WTC11 (cell line): ENCODE measurements around the gene NAT9. TPM values are rescaled to one million over a fixed set of nuclear protein-coding genes. Genes with fewer than 3 reads are reported as not detected.

Source experiments
- ATAC-seq: fragments of 200-7000 bp; cut with Tn5 transposase; 2 replicates; pipeline ENCODE4 v1.10.0; 2021; ENCODE audit warnings: mild to moderate bottlenecking, moderate library complexity
- CTCF ChIA-PET: fragments of 300-600 bp; sonication (Branson Sonifier 250); formaldehyde crosslinking; loops from one replicate; lab custom pipeline; 2021; ENCODE audit warnings: antibody characterized with exemption; lab: Charles Lee
- POLR2A ChIA-PET: fragments of 350-600 bp; sonication (Branson Sonifier 250); formaldehyde crosslinking; loops from one replicate; lab custom pipeline; 2021; ENCODE audit warnings: antibody characterized with exemption; lab: Charles Lee
- DNase-seq: peaks from one replicate; pipeline ENCODE4 v3.0.0; 2021; ENCODE audit warnings: low spot score
- H3K27ac Mint-ChIP-seq: 2 replicates; pipeline ENCODE4 v1.8.0; 2021; ENCODE audit warnings: mixed read lengths
- H3K27me3 Mint-ChIP-seq: 2 replicates; pipeline ENCODE4 v1.8.0; 2021; ENCODE audit warnings: low read depth, mild to moderate bottlenecking, moderate library complexity, mixed read lengths
- H3K36me3 Mint-ChIP-seq: 2 replicates; pipeline ENCODE4 v1.8.0; 2021; ENCODE audit warnings: mixed read lengths
- H3K4me1 Mint-ChIP-seq: 2 replicates; pipeline ENCODE4 v1.8.0; 2022; ENCODE audit warnings: mixed read lengths
- H3K4me3 Mint-ChIP-seq: 2 replicates; pipeline ENCODE4 v1.8.0; 2021; ENCODE audit warnings: mild to moderate bottlenecking, moderate library complexity, mixed read lengths
- H3K9me3 Mint-ChIP-seq: 2 replicates; pipeline ENCODE4 v1.8.0; 2021; ENCODE audit warnings: mixed read lengths
- EMX1 ChIP-seq: fragments of 250-450 bp; sonication (Bioruptor Pico); IDR thresholded peaks from 2 replicates; pipeline ENCODE4 v1.8.0; 2021; ENCODE audit warnings: mild to moderate bottlenecking
- GABPB1 ChIP-seq: sonication (generic); formaldehyde crosslinking; IDR thresholded peaks from 2 replicates; pipeline ENCODE4 v1.8.1; 2023; ENCODE audit warnings: mild to moderate bottlenecking, missing genetic modification reagents
- GTF2I ChIP-seq: fragments of 250-450 bp; sonication (Bioruptor Pico); conservative IDR thresholded peaks from 2 replicates; pipeline ENCODE4 v1.4.0; 2021; ENCODE audit warnings: mild to moderate bottlenecking
- JAZF1 ChIP-seq: fragments of 250-450 bp; sonication (Bioruptor Pico); IDR thresholded peaks from 2 replicates; pipeline ENCODE4 v1.9.0; 2021; ENCODE audit warnings: moderate library complexity, mild to moderate bottlenecking, inconsistent platforms
- NFE2L1 ChIP-seq: sonication (generic); formaldehyde crosslinking; IDR thresholded peaks from 2 replicates; pipeline ENCODE4 v1.8.1; 2023; ENCODE audit warnings: missing genetic modification reagents
- NR1H2 ChIP-seq: sonication (generic); formaldehyde crosslinking; IDR thresholded peaks from 2 replicates; pipeline ENCODE4 v1.9.0; 2021; ENCODE audit warnings: mild to moderate bottlenecking, moderate library complexity, missing genetic modification reagents
- OVOL2 ChIP-seq: fragments of 250-450 bp; sonication (Bioruptor Pico); IDR thresholded peaks from 2 replicates; pipeline ENCODE4 v1.9.0; 2021; ENCODE audit warnings: mild to moderate bottlenecking, borderline replicate concordance
- PRRX2 ChIP-seq: fragments of 250-450 bp; sonication (Bioruptor Pico); IDR thresholded peaks from 2 replicates; pipeline ENCODE4 v1.8.0; 2021; ENCODE audit warnings: mild to moderate bottlenecking
- RELA ChIP-seq: sonication (generic); formaldehyde crosslinking; IDR thresholded peaks from 2 replicates; pipeline ENCODE4 v1.8.1; 2022; ENCODE audit warnings: missing genetic modification reagents, mild to moderate bottlenecking, borderline replicate concordance
- RORB ChIP-seq: fragments of 250-450 bp; sonication (Bioruptor Pico); IDR thresholded peaks from 2 replicates; pipeline ENCODE4 v1.9.0; 2021; ENCODE audit warnings: mild to moderate bottlenecking
- SMAD3 ChIP-seq: sonication (generic); formaldehyde crosslinking; IDR thresholded peaks from 2 replicates; pipeline ENCODE4 v1.8.0; 2022; ENCODE audit warnings: missing genetic modification reagents, mild to moderate bottlenecking, borderline replicate concordance
- SOX15 ChIP-seq: fragments of 250-450 bp; sonication (Bioruptor Pico); IDR thresholded peaks from 2 replicates; pipeline ENCODE4 v1.9.0; 2021; ENCODE audit warnings: mild to moderate bottlenecking
- ZBTB21 ChIP-seq: sonication (generic); formaldehyde crosslinking; IDR thresholded peaks from 2 replicates; pipeline ENCODE4 v1.8.1; 2023; ENCODE audit warnings: mild to moderate bottlenecking, missing genetic modification reagents, borderline replicate concordance
- ZNF138 ChIP-seq: sonication (generic); formaldehyde crosslinking; conservative IDR thresholded peaks from 2 replicates; pipeline ENCODE4 v1.8.1; 2022; ENCODE audit warnings: mild to moderate bottlenecking, moderate library complexity, missing genetic modification reagents
- ZNF416 ChIP-seq: fragments of 250-450 bp; sonication (Bioruptor Pico); IDR thresholded peaks from 2 replicates; pipeline ENCODE4 v1.9.0; 2021; ENCODE audit warnings: mild to moderate bottlenecking, inconsistent platforms
- total RNA-seq: library from RNA; stranded (reverse); gene quantifications from 3 replicates; pipeline ENCODE4 v1.2.3, GENCODE V29; 2021
- TF ChIP-seq, protein P1 (sequence below): fragments of 250-450 bp; sonication (Bioruptor Pico); IDR thresholded peaks from 2 replicates; pipeline ENCODE4 v1.9.0; 2021; ENCODE audit warnings: mild to moderate bottlenecking
- TF ChIP-seq, protein P2 (sequence below): fragments of 250-450 bp; sonication (Bioruptor Pico); conservative IDR thresholded peaks from 2 replicates; pipeline ENCODE4 v1.9.0; 2021; ENCODE audit warnings: mild to moderate bottlenecking
- TF ChIP-seq, protein P3 (sequence below): sonication (generic); formaldehyde crosslinking; IDR thresholded peaks from 2 replicates; pipeline ENCODE4 v1.8.0; 2022; ENCODE audit warnings: mild to moderate bottlenecking, missing genetic modification reagents
- TF ChIP-seq, protein P4 (sequence below): sonication (generic); formaldehyde crosslinking; IDR thresholded peaks from 2 replicates; pipeline ENCODE4 v1.8.1; 2022; ENCODE audit warnings: mild to moderate bottlenecking, moderate library complexity, missing genetic modification reagents
- TF ChIP-seq, protein P5 (sequence below): fragments of 250-450 bp; sonication (Bioruptor Pico); IDR thresholded peaks from 2 replicates; pipeline ENCODE4 v1.9.0; 2021; ENCODE audit warnings: moderate library complexity, mild to moderate bottlenecking, inconsistent platforms, borderline replicate concordance
- TF ChIP-seq, protein P6 (sequence below): sonication (generic); formaldehyde crosslinking; conservative IDR thresholded peaks from 2 replicates; pipeline ENCODE4 v1.8.1; 2022; ENCODE audit warnings: mild to moderate bottlenecking, missing genetic modification reagents
- TF ChIP-seq, protein P7 (sequence below): sonication (generic); formaldehyde crosslinking; IDR thresholded peaks from 2 replicates; pipeline ENCODE4 v1.8.0; 2022; ENCODE audit warnings: mild to moderate bottlenecking, missing genetic modification reagents

Gene NAT9
- total RNA-seq, 1 experiment from 2014 or later = 67.1 TPM

DNA sequence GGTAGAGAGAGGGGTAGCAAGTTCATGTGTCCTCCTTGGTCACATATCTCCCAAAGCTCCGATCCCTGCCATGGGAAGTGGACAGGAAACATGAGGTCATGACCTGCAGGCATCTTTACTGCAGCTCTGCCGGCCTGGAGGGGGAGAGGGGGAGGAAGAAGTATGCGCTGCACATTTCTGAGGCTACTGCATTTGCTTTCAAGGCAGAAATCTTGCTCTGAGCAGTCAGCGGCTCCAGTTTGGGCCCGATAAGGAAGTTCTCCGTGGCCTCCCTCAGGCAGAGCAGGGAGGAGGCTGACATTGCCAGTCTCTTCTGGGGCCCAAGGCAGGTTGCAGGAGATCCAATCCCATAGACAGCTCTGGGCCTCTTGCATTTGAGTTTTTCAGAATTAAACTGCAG, 29.2 kb downstream of the NAT9 start (continued):
- TF ChIP-seq GTF2I (no peak), SMAD3 (CRISPR knock-in tag) (no peak), NFE2L1 (no peak), SOX15 (CRISPR knock-in tag) (no peak)
- TF ChIP-seq, protein P1, sequence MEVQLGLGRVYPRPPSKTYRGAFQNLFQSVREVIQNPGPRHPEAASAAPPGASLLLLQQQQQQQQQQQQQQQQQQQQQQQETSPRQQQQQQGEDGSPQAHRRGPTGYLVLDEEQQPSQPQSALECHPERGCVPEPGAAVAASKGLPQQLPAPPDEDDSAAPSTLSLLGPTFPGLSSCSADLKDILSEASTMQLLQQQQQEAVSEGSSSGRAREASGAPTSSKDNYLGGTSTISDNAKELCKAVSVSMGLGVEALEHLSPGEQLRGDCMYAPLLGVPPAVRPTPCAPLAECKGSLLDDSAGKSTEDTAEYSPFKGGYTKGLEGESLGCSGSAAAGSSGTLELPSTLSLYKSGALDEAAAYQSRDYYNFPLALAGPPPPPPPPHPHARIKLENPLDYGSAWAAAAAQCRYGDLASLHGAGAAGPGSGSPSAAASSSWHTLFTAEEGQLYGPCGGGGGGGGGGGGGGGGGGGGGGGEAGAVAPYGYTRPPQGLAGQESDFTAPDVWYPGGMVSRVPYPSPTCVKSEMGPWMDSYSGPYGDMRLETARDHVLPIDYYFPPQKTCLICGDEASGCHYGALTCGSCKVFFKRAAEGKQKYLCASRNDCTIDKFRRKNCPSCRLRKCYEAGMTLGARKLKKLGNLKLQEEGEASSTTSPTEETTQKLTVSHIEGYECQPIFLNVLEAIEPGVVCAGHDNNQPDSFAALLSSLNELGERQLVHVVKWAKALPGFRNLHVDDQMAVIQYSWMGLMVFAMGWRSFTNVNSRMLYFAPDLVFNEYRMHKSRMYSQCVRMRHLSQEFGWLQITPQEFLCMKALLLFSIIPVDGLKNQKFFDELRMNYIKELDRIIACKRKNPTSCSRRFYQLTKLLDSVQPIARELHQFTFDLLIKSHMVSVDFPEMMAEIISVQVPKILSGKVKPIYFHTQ (CRISPR knock-in tag) = no peak
- TF ChIP-seq, protein P2, sequence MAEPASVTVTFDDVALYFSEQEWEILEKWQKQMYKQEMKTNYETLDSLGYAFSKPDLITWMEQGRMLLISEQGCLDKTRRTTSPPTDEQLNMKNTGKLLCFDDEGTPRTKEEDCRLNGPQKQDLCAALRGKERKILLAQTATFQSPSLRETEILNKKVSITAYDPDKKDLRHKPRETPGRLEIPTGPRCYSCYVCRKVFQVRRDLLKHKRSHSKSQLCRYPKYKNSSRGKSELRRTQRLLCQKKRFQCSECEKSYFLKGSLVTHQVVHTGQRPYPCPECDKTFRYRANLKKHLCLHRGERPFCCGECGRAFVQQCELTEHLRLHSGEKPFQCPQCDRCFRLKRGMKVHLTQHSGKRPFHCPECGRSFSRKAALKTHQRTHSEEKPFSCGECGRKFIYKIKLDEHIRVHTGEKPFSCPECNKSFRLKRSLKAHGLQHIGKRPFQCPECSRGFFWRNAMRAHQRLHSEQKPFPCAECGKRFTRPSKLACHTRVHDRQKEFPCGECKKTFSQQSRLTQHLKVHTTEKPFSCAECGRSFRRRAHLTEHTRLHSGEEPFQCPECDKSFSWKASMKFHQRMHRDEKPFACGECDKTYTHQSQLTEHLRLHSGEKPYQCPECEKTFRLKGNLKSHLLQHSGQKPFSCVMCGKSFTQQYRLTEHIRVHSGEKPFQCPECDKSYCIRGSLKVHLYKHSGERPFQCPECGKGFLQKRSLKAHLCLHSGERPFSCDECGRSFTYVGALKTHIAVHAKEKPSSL (CRISPR knock-in tag) = no peak
- TF ChIP-seq, protein P3, sequence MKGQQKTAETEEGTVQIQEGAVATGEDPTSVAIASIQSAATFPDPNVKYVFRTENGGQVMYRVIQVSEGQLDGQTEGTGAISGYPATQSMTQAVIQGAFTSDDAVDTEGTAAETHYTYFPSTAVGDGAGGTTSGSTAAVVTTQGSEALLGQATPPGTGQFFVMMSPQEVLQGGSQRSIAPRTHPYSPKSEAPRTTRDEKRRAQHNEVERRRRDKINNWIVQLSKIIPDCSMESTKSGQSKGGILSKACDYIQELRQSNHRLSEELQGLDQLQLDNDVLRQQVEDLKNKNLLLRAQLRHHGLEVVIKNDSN (CRISPR knock-in tag) = no peak
- TF ChIP-seq, protein P4, sequence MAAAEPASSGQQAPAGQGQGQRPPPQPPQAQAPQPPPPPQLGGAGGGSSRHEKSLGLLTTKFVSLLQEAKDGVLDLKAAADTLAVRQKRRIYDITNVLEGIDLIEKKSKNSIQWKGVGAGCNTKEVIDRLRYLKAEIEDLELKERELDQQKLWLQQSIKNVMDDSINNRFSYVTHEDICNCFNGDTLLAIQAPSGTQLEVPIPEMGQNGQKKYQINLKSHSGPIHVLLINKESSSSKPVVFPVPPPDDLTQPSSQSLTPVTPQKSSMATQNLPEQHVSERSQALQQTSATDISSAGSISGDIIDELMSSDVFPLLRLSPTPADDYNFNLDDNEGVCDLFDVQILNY (CRISPR knock-in tag) = no peak
- TF ChIP-seq, all 79 proteins: peak for 0

DNA sequence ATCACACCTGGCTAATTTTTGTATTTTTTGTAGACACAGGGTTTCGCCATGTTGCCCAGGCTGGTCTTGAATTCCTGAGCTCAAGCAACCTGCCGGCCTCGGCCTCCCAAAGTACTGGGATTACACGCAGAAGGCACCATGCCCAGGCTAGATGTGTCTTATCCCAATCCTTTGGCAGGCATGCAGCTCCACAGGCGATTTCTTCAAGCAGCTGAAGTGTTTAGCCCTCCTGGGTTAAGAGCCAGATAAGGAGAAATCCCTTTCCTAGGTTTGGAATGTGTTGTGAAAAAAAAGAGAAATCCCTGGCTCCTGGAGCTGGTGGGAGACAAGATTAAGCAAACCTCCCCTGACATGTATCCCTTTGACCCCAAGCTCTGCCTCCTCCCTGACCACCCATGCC, 29.8 kb downstream of the NAT9 start:
- peaks cover 62% of the 10 kb centered on the region for H3K4me1 Mint-ChIP-seq
- H3K4me3 Mint-ChIP-seq = peak overlapping the region; percentile 2; the same call in 1 of the 2 replicates
- ATAC-seq = no peak
- TF ChIP-seq EMX1 = no peak
- no peak for TF ChIP-seq ZBTB21 (CRISPR knock-in tag)
- no peak for TF ChIP-seq GABPB1 (CRISPR knock-in tag)
- TF ChIP-seq ZNF138 (CRISPR knock-in tag) = no peak
- no peak for TF ChIP-seq RORB (CRISPR knock-in tag)
- TF ChIP-seq, protein P5, sequence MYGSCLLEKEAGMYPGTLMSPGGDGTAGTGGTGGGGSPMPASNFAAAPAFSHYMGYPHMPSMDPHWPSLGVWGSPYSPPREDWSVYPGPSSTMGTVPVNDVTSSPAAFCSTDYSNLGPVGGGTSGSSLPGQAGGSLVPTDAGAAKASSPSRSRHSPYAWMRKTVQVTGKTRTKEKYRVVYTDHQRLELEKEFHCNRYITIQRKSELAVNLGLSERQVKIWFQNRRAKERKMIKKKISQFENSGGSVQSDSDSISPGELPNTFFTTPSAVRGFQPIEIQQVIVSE (CRISPR knock-in tag) = no peak
- TF ChIP-seq, protein P6, sequence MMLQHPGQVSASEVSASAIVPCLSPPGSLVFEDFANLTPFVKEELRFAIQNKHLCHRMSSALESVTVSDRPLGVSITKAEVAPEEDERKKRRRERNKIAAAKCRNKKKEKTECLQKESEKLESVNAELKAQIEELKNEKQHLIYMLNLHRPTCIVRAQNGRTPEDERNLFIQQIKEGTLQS (CRISPR knock-in tag) = no peak
- no peak for TF ChIP-seq RELA (CRISPR knock-in tag)
- no peak for TF ChIP-seq OVOL2 (CRISPR knock-in tag)
- no peak for TF ChIP-seq JAZF1 (CRISPR knock-in tag)
- no peak for TF ChIP-seq NR1H2 (CRISPR knock-in tag)
- TF ChIP-seq ZNF416 (CRISPR knock-in tag) = no peak
- TF ChIP-seq SOX15 (CRISPR knock-in tag) = no peak
- TF ChIP-seq PRRX2 (CRISPR knock-in tag) = no peak
- TF ChIP-seq, protein P7, sequence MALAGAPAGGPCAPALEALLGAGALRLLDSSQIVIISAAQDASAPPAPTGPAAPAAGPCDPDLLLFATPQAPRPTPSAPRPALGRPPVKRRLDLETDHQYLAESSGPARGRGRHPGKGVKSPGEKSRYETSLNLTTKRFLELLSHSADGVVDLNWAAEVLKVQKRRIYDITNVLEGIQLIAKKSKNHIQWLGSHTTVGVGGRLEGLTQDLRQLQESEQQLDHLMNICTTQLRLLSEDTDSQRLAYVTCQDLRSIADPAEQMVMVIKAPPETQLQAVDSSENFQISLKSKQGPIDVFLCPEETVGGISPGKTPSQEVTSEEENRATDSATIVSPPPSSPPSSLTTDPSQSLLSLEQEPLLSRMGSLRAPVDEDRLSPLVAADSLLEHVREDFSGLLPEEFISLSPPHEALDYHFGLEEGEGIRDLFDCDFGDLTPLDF (CRISPR knock-in tag) = no peak
- TF ChIP-seq, all 79 proteins: peak for 0
- ChIA-PET POLR2A (interaction anchor here (1.4 to 3.0 kb wide), 4 partner anchors 10 to 29 kb away, joined by 4 to 14 read pairs (median 8); partner anchors contain the start of gene NAT9), CTCF (interaction anchor here (0.6 to 4.5 kb wide), 21 partner anchors 9 to 638 kb away, joined by 3 to 262 read pairs (median 11); partner anchors contain the start of genes GRIN2C, NAT9, RAB37 and USH1G)
- Mint-ChIP-seq H3K36me3 (peaks cover 3% of the 10 kb centered on the region; the same call in 1 of the 2 replicates), H3K27me3 (peaks cover 3% of the 10 kb centered on the region; the same call in 1 of the 2 replicates), H3K9me3 (peaks cover 7% of the 10 kb centered on the region; the same call in 1 of the 2 replicates), H3K27ac (peak overlapping the region; percentile 84)
- DNase-seq = no peak
